GM10248 (cell line): ENCODE measurements around the gene FABP6.

ENCODE experiments used
- CTCF ChIA-PET: fragments of 300-600 bp; sonication (Branson Sonifier 250); formaldehyde crosslinking; extraction: SDS; loops from one replicate; lab custom pipeline; 2021; ENCODE audit warnings: antibody characterized with exemption; lab: Yijun Ruan, JAX
- POLR2A ChIA-PET: fragments of 350-650 bp; sonication (Branson Sonifier 250); formaldehyde crosslinking; extraction: SDS; loops from one replicate; lab custom pipeline; 2020; ENCODE audit warnings: antibody characterized with exemption; lab: Yijun Ruan, JAX
- DNase-seq: peaks from one replicate; pipeline ENCODE4 v3.0.0; 2012; ENCODE audit errors: extremely low spot score
- TF ChIP-seq, protein P1 (sequence below): IDR thresholded peaks from 2 replicates; pipeline ENCODE4 v1.5.1; 2012; ENCODE audit warnings: mild to moderate bottlenecking, low read depth; ENCODE audit errors: extremely low read depth, missing control alignments, control extremely low read depth

FABP6 gene

DNA sequence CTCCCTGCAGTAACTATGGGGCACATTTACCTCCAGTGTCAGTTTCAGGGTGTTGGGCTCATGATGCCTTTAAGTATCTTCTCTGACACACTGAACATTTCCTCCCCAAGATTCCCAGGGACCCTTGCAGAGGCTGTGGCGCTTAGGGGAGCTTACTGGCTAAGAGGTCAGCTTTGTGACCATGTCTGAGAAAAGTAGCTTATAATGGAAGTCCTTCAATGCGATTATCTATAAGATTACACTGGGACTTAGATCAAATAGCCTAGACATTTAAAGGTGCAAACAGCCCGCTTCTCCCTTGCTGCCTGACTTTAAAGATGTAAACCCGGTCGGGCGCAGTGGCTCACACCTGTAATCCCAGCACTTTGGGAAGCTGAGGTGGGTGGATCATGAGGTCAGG is 25.4 kb downstream of the FABP6 start:
- TF ChIP-seq, protein P1, sequence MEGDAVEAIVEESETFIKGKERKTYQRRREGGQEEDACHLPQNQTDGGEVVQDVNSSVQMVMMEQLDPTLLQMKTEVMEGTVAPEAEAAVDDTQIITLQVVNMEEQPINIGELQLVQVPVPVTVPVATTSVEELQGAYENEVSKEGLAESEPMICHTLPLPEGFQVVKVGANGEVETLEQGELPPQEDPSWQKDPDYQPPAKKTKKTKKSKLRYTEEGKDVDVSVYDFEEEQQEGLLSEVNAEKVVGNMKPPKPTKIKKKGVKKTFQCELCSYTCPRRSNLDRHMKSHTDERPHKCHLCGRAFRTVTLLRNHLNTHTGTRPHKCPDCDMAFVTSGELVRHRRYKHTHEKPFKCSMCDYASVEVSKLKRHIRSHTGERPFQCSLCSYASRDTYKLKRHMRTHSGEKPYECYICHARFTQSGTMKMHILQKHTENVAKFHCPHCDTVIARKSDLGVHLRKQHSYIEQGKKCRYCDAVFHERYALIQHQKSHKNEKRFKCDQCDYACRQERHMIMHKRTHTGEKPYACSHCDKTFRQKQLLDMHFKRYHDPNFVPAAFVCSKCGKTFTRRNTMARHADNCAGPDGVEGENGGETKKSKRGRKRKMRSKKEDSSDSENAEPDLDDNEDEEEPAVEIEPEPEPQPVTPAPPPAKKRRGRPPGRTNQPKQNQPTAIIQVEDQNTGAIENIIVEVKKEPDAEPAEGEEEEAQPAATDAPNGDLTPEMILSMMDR, result no peak
- ChIA-PET CTCF (interaction anchor here (1.0 to 1.5 kb wide), 2 partner anchors 8 to 10 kb away, joined by 3 to 4 read pairs; no protein-coding TSS in a partner anchor), POLR2A (no interaction called here)
- no peak for DNase-seq

DNA sequence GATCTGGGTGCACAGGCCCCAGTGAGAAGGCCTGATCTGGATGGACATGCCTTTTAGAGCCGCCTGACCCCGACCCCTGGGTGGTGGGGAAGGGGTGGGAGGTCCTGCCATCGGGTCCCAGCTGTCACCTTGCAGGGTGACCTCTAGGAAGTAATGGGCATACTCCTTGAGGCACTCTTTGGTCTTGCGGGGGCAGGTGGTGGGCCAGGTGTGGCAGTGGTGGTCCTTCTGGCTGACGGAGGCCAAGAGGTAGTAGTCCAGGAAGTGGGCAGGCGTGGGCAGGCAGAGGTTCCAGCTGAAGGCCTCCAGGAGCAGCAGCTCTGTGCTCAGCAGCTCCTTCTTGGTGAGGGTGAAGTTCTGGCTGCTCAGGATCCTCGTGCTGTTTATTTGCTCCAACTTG is 30.0 kb downstream of the FABP6 start:
- no peak for DNase-seq
- ChIA-PET CTCF (interaction anchor here (0.9 kb wide), 1 partner anchor 25 kb away, joined by 3 read pairs; no protein-coding TSS in a partner anchor), POLR2A (no interaction called here)
- TF ChIP-seq, protein P1, result no peak

DNA sequence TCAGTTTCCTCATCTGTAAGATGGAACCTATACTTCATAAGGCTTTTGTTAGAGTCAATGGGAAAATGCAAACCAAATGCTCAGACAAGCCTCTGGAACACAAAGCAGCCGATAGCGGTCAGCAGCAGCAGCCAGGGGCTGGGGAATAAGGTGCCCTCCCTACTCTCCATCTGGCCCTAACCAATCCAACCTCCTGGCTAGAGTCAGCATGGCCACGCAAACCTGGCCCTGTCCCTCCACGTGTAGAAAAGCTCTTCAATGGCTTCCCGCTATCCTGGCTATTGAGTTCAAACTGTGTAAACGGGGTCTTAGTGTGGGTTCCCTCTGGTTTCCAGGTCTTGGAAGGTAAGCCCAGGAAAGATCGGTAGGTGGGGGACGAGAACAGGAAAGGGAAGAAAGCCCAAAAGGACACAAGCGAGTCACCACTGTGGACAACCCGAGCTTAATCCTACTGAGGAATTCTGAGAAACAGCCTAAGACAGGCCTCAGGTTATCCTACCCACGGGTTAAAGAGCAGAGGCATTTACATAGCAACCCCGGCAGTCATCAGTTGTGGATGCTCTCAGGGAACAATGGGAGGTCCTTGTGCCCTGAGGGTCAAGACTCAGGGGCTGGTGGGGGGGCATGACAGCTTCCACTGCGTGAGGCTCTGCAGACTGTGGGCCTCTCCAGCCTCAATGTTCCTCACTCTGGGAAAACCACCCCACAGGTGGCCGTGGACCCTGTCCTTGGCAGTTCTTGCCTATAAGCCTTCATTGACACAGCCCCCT is 30.9 kb downstream of the FABP6 start:
- CTCF ChIA-PET, result interaction anchor here (1.0 to 1.2 kb wide), 2 partner anchors 9 to 12 kb away, joined by 3 to 4 read pairs; no protein-coding TSS in a partner anchor
- DNase-seq, result no peak
- TF ChIP-seq, protein P1, result no peak
- POLR2A ChIA-PET, result no interaction called here

DNA sequence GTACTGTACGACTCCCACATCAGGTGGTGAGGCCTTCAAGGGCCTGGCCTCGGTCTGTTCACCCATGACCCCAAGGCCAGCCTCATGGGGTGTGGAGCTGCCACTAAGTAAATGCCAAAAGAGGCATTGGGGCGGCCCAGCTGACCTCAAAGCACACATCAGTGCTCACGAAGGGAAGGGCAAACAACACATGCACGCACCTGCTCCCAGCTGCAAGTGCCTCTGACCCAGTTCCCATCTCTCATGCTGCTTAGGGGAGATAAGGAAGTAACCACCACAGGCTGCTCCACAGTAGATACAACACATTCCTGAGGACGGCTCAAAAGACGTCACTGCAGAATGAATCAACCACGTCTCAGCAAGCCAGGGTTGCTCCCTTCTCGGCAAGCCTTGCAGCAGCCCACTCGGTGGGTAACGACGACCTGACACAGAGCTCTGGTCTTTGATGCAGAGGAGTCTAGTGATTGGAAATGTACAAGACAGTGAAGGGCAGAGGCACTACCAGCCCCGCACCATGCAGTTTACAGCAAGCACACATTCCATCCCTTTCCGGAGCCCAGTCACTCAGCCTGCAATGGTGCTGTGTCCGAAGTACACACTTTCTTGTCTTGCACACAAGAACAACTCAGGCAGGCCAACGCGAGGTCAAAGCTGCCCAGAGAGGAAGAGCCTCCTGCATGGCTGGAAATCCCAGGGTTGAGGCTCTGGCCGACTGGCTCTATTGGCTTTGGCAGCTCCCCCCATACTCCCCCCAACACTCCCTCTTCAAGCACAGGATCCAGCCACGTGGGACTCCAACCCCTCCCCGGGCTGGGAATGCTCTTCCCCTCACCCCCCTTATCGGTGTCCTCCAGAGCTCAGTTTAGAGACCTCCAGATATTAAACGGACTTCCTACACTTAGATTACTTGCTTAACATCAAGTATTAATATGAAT is 31.8 kb downstream of the FABP6 start:
- TF ChIP-seq, protein P1, result no peak
- ChIA-PET CTCF (interaction anchor here (1.2 to 1.6 kb wide), 2 partner anchors 8 to 15 kb away, joined by 4 read pairs; no protein-coding TSS in a partner anchor), POLR2A (no interaction called here)
- no peak for DNase-seq

DNA sequence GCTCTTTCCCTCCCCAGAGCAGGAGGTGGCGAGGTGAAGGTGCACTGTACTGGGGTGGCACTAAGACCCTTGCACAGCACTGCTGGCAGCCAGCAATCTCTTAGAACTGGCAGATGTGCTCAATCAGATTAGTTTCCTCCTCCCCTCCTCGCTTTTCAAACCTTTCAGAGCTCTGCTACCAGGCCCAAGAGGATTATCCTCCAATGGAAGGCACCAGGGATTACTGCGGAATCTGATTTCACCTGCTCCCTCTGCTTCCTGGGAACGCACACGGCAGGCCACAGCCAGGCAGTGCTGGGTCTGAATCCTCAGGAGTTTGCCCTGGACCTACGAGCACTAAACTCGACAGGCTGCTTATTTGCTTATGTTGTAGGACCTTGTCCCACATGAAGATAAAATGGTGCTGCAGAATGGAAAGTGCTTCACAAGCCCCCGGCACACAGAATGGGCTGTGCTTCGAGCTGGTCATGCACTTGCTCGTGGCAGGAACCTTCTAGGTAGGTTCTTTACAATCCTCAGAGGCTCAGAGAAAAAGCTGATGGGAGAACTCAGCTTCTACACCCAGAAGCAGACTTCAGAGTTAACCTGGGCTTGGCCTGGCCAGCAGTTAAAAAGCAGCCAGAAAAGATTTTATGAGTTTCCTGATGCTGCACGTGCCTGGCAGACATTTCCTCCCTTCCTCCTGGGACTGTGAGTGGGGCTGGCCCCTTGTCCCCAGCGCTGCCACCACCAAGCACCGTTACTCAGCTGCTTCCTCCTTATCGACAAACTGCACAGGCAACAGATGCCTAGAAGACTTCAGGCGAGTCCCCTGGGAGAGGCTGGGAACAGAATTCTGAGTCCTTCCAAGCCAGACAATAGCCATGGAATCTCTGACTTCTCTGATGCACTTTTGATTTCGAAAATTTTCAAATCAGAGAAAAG is 33.1 kb downstream of the FABP6 start:
- CTCF ChIA-PET, result interaction anchor here (1.6 kb wide), 1 partner anchor 17 kb away, joined by 4 read pairs; no protein-coding TSS in a partner anchor
- POLR2A ChIA-PET, result no interaction called here
- TF ChIP-seq, protein P1, result no peak

More for the DNA sequence above, 33.1 kb downstream of the FABP6 start:
- DNase-seq, result no peak
